ENCODE data around the gene THAP10. TPM values are rescaled to one million over a fixed set of nuclear protein-coding genes. Genes with fewer than 3 reads are reported as not detected.
"Not testable (repeated sequence)": the region's sequence is repeated elsewhere in the genome, so short reads cannot be mapped to it uniquely, and the experiment has no call there.

THAP10 gene
- total RNA-seq, 1 experiment from 2014 or later = 2.6 TPM

DNA sequence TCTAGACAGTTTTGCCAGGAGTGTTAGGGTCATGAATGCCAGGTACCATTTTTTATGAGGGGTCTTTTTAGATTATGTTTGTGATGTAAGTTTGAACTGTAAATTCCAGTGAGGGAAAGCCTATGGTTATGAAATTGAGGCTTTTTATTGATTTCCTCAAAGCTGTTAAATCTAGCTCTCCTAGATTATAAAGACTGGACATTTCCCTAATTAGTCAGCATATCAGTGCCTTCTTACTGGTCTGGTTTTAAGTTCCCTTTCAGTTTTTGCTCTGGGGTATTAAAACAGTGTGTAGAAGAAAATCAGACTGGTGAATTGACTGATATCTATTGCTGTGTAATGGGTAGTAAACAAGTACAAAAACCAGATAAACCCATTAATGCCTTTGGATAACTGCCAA, 39.6 kb upstream of the THAP10 start:
- no peaks in the 10 kb centered on the region for H3K9me3 Mint-ChIP-seq
- H3K27ac Mint-ChIP-seq = no peak overlapping the region
- DNase-seq (ENCODE audit: low spot score) (no peak), ATAC-seq (no peak)
- TF ChIP-seq HMGA2 (CRISPR knock-in tag; IDR thresholded peaks at IDR 0.05) (no peak), ATF1 (CRISPR knock-in tag; IDR thresholded peaks at IDR 0.05) (no peak), TCF7 (CRISPR knock-in tag; IDR thresholded peaks at IDR 0.05; ENCODE audit: low read depth) (no peak), MXD4 (CRISPR knock-in tag; IDR thresholded peaks at IDR 0.05; ENCODE audit: borderline replicate concordance) (no peak), ESRRA (CRISPR knock-in tag; IDR thresholded peaks at IDR 0.05; ENCODE audit: borderline replicate concordance) (no peak), JAZF1 (CRISPR knock-in tag; IDR thresholded peaks at IDR 0.05) (no peak), GRHL2 (CRISPR knock-in tag; IDR thresholded peaks at IDR 0.05; ENCODE audit: insufficient replicate concordance, severe bottlenecking) (no peak), NR2C2 (CRISPR knock-in tag; IDR thresholded peaks at IDR 0.05) (no peak), TEAD4 (CRISPR knock-in tag; IDR thresholded peaks at IDR 0.05) (no peak), ZNF138 (CRISPR knock-in tag; conservative IDR thresholded peaks at IDR 0.05) (no peak), PRRX2 (CRISPR knock-in tag; IDR thresholded peaks at IDR 0.05) (no peak), ZNF317 (CRISPR knock-in tag; IDR thresholded peaks at IDR 0.05; ENCODE audit: borderline replicate concordance, low read depth) (no peak), KAT7 (CRISPR knock-in tag; IDR thresholded peaks at IDR 0.05; ENCODE audit: borderline replicate concordance) (no peak)
- TF ChIP-seq, protein P1, sequence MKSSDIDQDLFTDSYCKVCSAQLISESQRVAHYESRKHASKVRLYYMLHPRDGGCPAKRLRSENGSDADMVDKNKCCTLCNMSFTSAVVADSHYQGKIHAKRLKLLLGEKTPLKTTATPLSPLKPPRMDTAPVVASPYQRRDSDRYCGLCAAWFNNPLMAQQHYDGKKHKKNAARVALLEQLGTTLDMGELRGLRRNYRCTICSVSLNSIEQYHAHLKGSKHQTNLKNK (CRISPR knock-in tag; IDR thresholded peaks at IDR 0.05) = no peak
- TF ChIP-seq, protein P2, sequence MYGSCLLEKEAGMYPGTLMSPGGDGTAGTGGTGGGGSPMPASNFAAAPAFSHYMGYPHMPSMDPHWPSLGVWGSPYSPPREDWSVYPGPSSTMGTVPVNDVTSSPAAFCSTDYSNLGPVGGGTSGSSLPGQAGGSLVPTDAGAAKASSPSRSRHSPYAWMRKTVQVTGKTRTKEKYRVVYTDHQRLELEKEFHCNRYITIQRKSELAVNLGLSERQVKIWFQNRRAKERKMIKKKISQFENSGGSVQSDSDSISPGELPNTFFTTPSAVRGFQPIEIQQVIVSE (CRISPR knock-in tag; IDR thresholded peaks at IDR 0.05; ENCODE audit: borderline replicate concordance) = no peak
- TF ChIP-seq, protein P3, sequence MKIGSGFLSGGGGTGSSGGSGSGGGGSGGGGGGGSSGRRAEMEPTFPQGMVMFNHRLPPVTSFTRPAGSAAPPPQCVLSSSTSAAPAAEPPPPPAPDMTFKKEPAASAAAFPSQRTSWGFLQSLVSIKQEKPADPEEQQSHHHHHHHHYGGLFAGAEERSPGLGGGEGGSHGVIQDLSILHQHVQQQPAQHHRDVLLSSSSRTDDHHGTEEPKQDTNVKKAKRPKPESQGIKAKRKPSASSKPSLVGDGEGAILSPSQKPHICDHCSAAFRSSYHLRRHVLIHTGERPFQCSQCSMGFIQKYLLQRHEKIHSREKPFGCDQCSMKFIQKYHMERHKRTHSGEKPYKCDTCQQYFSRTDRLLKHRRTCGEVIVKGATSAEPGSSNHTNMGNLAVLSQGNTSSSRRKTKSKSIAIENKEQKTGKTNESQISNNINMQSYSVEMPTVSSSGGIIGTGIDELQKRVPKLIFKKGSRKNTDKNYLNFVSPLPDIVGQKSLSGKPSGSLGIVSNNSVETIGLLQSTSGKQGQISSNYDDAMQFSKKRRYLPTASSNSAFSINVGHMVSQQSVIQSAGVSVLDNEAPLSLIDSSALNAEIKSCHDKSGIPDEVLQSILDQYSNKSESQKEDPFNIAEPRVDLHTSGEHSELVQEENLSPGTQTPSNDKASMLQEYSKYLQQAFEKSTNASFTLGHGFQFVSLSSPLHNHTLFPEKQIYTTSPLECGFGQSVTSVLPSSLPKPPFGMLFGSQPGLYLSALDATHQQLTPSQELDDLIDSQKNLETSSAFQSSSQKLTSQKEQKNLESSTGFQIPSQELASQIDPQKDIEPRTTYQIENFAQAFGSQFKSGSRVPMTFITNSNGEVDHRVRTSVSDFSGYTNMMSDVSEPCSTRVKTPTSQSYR (CRISPR knock-in tag; IDR thresholded peaks at IDR 0.05) = no peak
- TF ChIP-seq, protein P4, sequence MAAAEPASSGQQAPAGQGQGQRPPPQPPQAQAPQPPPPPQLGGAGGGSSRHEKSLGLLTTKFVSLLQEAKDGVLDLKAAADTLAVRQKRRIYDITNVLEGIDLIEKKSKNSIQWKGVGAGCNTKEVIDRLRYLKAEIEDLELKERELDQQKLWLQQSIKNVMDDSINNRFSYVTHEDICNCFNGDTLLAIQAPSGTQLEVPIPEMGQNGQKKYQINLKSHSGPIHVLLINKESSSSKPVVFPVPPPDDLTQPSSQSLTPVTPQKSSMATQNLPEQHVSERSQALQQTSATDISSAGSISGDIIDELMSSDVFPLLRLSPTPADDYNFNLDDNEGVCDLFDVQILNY (CRISPR knock-in tag; IDR thresholded peaks at IDR 0.05) = no peak
- H3K4me1 Mint-ChIP-seq = no peaks in the 10 kb centered on the region
- H3K27me3 Mint-ChIP-seq (ENCODE audit: low read depth) = no peaks in the 10 kb centered on the region
- CTCF ChIA-PET = interaction anchor here (0.6 kb wide), 1 partner anchor 405 kb away, joined by 3 read pairs; no protein-coding TSS in a partner anchor
- no peaks in the 10 kb centered on the region for H3K36me3 Mint-ChIP-seq
- no peak overlapping the region for H3K4me3 Mint-ChIP-seq
- POLR2A ChIA-PET = no interaction called here

DNA sequence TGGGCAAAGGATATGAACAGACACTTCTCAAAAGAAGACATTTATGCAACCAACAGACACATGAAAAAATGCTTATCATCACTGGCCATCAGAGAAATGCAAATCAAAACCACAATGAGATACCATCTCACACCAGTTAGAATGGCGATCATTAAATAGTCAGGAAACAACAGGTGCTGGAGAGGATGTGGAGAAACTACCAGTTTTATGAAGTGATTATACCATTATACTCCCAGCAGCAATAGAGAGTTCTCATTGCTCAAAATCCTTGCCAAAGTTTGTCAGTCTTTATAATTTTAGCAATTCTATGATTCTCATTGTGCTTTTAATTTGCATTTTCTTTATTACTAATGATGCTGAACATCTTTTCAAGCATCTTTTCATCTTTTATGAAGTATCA, 34.7 kb upstream of the THAP10 start:
- H3K9me3 Mint-ChIP-seq; CTCF ChIA-PET; H3K36me3 Mint-ChIP-seq; ATAC-seq; H3K4me3 Mint-ChIP-seq; H3K27ac Mint-ChIP-seq; H3K27me3 Mint-ChIP-seq (ENCODE audit: low read depth); H3K4me1 Mint-ChIP-seq; POLR2A ChIA-PET; DNase-seq (ENCODE audit: low spot score): not testable (repeated sequence)

DNA sequence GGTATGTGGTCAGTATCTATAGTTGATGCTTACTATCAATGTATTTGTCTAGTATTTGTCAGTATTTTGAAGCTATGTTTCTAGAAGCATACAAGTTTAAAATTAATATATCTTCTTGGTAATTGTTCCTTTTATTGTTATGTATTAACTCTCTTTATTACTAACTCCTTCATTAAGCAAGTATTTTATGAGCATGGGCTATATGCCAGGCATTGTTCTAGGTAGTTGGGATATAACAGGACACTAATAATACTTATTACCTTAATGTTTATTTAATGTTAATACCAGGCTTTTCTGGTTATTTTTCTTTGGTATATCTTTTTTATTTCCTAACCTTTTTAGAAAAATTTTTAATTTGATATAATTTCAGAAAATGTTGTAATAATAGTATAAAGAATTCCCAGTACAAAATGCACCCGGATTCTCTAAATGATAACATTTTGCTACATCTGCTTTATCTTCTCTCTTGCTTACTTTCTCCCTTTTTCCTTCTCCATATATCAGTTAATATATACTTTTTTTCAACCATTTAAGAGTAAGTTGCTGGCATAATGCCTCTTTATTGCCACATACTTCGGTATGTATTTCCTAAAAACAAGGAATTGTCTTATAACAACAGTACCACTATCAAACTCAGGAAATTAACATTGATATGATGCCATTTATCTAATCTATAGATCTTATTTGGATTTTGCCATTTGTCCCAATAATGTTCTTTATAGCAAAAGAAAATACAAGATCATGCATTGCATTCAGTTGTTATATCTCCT, 31.3 kb upstream of the THAP10 start:
- ATAC-seq (no peak), DNase-seq (ENCODE audit: low spot score) (no peak)
- Mint-ChIP-seq H3K9me3 (peaks cover 6% of the 10 kb centered on the region), H3K27me3 (ENCODE audit: low read depth) (no peaks in the 10 kb centered on the region), H3K36me3 (no peaks in the 10 kb centered on the region), H3K4me3 (no peak overlapping the region), H3K4me1 (no peaks in the 10 kb centered on the region), H3K27ac (no peak overlapping the region)
- POLR2A ChIA-PET = no interaction called here
- CTCF ChIA-PET = no interaction called here
- TF ChIP-seq, protein P5, sequence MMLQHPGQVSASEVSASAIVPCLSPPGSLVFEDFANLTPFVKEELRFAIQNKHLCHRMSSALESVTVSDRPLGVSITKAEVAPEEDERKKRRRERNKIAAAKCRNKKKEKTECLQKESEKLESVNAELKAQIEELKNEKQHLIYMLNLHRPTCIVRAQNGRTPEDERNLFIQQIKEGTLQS (CRISPR knock-in tag; conservative IDR thresholded peaks at IDR 0.05) = no peak
- TF ChIP-seq, protein P2 (CRISPR knock-in tag; IDR thresholded peaks at IDR 0.05; ENCODE audit: borderline replicate concordance) = no peak
- TF ChIP-seq, protein P6, sequence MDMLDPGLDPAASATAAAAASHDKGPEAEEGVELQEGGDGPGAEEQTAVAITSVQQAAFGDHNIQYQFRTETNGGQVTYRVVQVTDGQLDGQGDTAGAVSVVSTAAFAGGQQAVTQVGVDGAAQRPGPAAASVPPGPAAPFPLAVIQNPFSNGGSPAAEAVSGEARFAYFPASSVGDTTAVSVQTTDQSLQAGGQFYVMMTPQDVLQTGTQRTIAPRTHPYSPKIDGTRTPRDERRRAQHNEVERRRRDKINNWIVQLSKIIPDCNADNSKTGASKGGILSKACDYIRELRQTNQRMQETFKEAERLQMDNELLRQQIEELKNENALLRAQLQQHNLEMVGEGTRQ (CRISPR knock-in tag; IDR thresholded peaks at IDR 0.05) = no peak
- TF ChIP-seq ZNF317 (CRISPR knock-in tag; IDR thresholded peaks at IDR 0.05; ENCODE audit: borderline replicate concordance, low read depth) (no peak), ZNF232 (CRISPR knock-in tag; IDR thresholded peaks at IDR 0.05) (no peak), MXD4 (CRISPR knock-in tag; IDR thresholded peaks at IDR 0.05; ENCODE audit: borderline replicate concordance) (no peak), ETV6 (CRISPR knock-in tag; IDR thresholded peaks at IDR 0.05) (no peak), HMGA2 (CRISPR knock-in tag; IDR thresholded peaks at IDR 0.05) (no peak)
- TF ChIP-seq, protein P7, sequence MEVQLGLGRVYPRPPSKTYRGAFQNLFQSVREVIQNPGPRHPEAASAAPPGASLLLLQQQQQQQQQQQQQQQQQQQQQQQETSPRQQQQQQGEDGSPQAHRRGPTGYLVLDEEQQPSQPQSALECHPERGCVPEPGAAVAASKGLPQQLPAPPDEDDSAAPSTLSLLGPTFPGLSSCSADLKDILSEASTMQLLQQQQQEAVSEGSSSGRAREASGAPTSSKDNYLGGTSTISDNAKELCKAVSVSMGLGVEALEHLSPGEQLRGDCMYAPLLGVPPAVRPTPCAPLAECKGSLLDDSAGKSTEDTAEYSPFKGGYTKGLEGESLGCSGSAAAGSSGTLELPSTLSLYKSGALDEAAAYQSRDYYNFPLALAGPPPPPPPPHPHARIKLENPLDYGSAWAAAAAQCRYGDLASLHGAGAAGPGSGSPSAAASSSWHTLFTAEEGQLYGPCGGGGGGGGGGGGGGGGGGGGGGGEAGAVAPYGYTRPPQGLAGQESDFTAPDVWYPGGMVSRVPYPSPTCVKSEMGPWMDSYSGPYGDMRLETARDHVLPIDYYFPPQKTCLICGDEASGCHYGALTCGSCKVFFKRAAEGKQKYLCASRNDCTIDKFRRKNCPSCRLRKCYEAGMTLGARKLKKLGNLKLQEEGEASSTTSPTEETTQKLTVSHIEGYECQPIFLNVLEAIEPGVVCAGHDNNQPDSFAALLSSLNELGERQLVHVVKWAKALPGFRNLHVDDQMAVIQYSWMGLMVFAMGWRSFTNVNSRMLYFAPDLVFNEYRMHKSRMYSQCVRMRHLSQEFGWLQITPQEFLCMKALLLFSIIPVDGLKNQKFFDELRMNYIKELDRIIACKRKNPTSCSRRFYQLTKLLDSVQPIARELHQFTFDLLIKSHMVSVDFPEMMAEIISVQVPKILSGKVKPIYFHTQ (CRISPR knock-in tag; IDR thresholded peaks at IDR 0.05) = no peak

Data from WTC11 (cell line).